ENCODE measurements around the gene JMJD1C. TPM values are rescaled to one million over a fixed set of nuclear protein-coding genes. Genes with fewer than 3 reads are reported as not detected.
"Not testable (repeated sequence)": the region's sequence is repeated elsewhere in the genome, so short reads cannot be mapped to it uniquely, and the experiment has no call there.

JMJD1C gene
- total and polyA plus RNA-seq, 2 donors = 27.8 to 273 TPM

DNA sequence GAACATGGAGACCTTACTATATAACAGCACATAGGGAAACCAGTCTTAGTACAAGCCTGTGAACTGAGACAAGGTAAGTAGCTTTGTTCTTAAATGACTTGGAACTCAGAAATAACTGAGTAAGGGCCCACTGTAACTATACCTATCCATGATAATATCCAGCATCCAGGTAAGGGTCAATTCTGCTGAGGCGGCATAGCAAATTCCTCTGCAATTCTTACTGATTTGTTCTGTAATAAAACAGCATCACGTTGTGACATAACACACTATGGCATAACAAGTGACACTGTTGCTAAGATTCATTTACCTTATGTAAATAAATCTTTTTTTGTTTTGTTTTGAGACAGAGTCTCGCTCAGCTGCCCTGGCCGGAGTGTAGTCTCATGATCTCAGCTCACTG is 97.4 kb downstream of the JMJD1C start:
- no peaks in the 10 kb centered on the region for H3K4me1 ChIP-seq (ENCODE audit: insufficient read depth)
- no peak overlapping the region for H3K4me3 ChIP-seq (ENCODE audit: low read depth, low read length)
- DNase-seq (ENCODE audit: extremely low spot score) = no peak
- H3K36me3 ChIP-seq (ENCODE audit: insufficient read depth) = peaks cover 2% of the 10 kb centered on the region
- WGBS = 90% methylated on average over 4 of the region's 4 CpGs
- H3K27ac ChIP-seq (ENCODE audit: low read depth) = no peak overlapping the region

DNA sequence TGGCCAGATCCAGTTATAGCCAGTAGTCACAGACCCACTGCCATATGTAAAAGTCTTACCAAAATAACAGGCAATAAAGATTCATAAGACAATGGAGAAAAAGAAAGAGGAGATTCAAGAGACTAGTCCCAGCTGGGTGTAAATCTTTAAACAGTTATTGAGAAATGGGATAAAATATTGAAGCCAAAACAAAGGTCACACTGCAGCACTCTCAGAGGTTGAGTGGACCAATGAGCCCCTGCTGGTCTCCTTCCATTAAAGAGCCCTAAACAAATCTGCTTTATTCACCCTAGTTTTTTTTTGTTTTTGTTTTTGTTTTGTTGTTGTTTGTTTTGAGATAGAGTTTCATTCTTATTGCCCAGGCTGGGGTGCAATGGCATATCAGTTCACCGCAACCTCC is 98.8 kb downstream of the JMJD1C start:
- peaks cover 2% of the 10 kb centered on the region for H3K36me3 ChIP-seq (ENCODE audit: insufficient read depth)
- H3K4me1 ChIP-seq (ENCODE audit: insufficient read depth) = no peaks in the 10 kb centered on the region
- no peak for DNase-seq (ENCODE audit: extremely low spot score)
- H3K4me3 ChIP-seq (ENCODE audit: low read depth, low read length) = no peak overlapping the region
- 100% methylated on average over 1 of the region's 1 CpG for WGBS
- H3K27ac ChIP-seq (ENCODE audit: low read depth) = no peak overlapping the region

DNA sequence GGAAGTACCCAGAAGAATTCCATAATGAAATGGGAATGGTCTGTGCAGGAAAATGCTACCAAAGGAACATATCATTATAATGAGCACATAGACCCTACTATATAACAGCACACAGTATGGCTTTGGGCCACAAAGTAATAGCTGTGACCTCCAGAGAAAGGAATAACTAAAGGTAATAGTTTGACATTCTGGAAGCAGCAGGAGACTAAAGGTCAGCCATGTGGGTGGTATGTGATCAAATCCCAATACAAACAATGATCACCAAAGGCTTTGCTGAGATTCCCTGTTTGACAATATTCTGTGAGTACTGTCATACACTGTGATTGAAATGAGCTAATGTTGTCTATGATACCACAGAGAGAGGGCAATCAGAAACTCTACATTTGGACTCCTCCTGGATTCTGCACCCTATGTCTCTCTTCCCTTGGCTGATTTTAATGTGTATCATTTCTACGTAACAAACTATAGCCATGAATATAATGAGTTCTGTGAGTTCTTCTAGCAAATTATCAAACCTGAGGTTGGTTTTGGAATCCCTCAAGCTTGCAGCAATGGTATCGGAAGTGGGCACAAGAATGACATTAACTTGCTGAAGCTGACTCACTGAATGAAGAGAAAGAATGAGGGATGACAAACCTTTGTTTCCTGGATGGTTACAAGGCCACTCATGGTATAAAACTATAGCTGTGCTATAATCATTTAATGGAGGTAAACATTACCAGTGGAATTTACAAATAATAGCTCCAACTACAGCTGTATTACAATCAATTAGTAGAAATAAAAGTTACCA is 99.6 kb downstream of the JMJD1C start:
- DNase-seq (ENCODE audit: extremely low spot score) = no peak
- 97% methylated on average over 2 of the region's 2 CpGs for WGBS
- Histone ChIP-seq H3K4me1 (ENCODE audit: insufficient read depth) (no peaks in the 10 kb centered on the region), H3K36me3 (ENCODE audit: insufficient read depth) (peaks cover 2% of the 10 kb centered on the region), H3K4me3 (ENCODE audit: low read depth, low read length) (no peak overlapping the region), H3K27ac (ENCODE audit: low read depth) (no peak overlapping the region)

DNA sequence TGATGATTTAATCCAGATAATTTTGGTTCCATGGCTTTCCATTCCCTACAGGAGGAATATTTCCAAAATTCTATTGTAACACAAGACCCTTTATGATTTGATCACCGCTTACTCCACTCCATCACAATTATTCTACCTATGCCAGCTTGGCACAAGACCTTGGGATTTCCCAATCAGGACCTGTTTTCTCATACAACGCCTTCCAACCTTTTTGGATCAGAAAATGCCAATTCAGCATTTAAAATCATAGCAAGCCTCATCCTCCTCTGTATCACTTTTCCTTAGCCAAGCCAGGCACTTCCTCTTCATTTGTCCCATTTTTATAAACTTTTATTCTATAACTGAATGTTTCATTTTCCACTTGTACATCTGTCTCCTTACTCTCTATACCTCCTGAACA is 100.9 kb downstream of the JMJD1C start:
- H3K36me3 ChIP-seq (ENCODE audit: insufficient read depth) = peaks cover 2% of the 10 kb centered on the region
- no peak overlapping the region for H3K27ac ChIP-seq (ENCODE audit: low read depth)
- WGBS = 90% methylated on average over 2 of the region's 2 CpGs
- no peaks in the 10 kb centered on the region for H3K4me1 ChIP-seq (ENCODE audit: insufficient read depth)
- no peak overlapping the region for H3K4me3 ChIP-seq (ENCODE audit: low read depth, low read length)
- DNase-seq (ENCODE audit: extremely low spot score) = no peak

DNA sequence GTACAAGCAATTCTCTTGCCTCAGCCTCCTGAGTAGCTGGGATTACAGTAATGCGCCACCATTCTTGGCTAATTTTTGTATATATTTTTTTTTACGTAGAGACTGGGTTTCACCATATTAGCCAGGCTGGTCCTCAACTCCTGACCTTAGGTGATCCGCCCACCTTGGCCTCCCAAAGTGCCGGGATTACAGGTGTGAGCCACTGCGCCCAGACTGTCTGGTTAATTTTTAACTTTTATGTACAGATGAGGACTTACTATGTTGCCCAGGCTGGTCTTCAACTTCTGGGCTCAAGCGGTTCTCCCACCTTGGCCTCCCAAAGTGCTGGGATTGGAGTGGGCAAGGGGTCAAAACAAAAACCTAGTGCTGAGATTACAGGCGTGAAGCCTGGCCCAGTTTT is 101.8 kb downstream of the JMJD1C start:
- no peak overlapping the region for H3K27ac ChIP-seq (ENCODE audit: low read depth)
- 98% methylated on average over 7 of the region's 7 CpGs for WGBS
- no peak overlapping the region for H3K4me3 ChIP-seq (ENCODE audit: low read depth, low read length)
- no peak for DNase-seq (ENCODE audit: extremely low spot score)
- H3K36me3 ChIP-seq (ENCODE audit: insufficient read depth) = peaks cover 2% of the 10 kb centered on the region
- H3K4me1 ChIP-seq (ENCODE audit: insufficient read depth) = no peaks in the 10 kb centered on the region

DNA sequence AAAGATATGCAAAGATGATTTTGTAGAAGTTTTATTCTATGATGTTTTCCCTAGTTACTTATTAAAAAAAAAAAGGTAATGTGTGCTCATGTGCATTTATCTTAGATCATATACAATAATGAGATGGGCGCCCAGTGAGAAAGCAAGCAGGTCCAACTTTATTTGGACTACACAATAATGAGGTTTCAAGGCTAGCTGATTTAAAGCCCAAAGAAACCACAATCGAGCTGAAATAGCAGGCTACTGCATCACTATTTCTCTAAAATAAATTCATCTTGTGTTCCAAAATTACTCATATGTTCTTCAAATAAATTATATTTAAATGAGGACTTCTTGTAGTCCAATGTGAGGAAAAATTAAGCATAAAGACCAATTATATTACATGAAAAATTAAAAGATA is 110.1 kb downstream of the JMJD1C start:
- Histone ChIP-seq H3K4me1 (ENCODE audit: insufficient read depth) (no peaks in the 10 kb centered on the region), H3K4me3 (ENCODE audit: low read depth, low read length) (no peak overlapping the region), H3K27ac (ENCODE audit: low read depth) (no peak overlapping the region), H3K36me3 (ENCODE audit: insufficient read depth) (no peaks in the 10 kb centered on the region)
- 87% methylated on average over 2 of the region's 2 CpGs for WGBS
- no peak for DNase-seq (ENCODE audit: extremely low spot score)

DNA sequence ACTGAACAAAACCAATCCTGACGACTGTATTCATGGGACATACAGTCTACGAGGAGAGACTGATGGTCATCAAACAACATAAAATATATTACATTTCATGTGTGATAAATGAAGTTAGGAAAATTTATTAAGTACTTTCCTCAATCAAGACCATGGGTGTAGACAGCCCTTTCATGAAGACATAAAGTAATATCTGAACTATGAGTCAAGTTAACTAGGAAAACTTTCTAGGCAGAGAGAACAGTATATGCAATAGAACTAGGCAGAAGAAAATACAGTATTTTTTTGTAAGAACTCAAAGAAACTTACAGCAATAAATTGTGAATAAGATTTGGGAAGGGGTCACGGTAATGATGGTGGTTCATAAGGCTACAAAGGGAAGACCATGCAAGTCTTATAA is 112.8 kb downstream of the JMJD1C start:
- WGBS = 98% methylated on average over 3 of the region's 3 CpGs
- H3K4me3 ChIP-seq (ENCODE audit: low read depth, low read length) = no peak overlapping the region
- H3K27ac ChIP-seq (ENCODE audit: low read depth) = no peak overlapping the region
- no peaks in the 10 kb centered on the region for H3K36me3 ChIP-seq (ENCODE audit: insufficient read depth)
- DNase-seq (ENCODE audit: extremely low spot score) = no peak
- no peaks in the 10 kb centered on the region for H3K4me1 ChIP-seq (ENCODE audit: insufficient read depth)

DNA sequence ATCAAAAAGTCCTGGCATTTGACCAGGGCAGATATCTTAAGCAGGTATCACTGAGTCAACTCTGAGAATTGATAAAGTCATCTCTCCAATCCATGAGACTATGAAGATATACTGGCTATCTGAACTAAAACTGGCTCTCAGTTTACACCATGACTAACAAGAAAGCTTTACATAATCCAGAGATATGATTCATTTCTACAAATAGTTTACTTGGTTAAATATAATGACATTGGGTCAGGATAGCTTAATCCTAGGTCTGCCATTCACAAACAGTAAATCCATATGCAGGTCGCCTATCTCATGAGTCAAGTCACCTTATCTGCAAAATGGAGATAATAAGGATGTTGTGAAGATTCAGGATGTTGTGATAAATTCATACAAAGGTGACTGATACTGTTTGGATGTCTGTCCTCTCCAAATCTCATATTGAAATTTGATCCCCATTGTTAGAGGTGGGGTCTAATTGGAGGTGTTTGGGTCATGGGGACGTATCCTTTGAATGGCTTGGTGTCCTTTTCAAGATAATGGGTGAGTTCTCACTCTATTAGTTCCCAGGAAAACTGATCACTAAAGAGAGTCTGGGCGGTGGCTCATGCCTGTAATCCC is 117.4 kb downstream of the JMJD1C start:
- H3K4me1 ChIP-seq (ENCODE audit: insufficient read depth) = no peaks in the 10 kb centered on the region
- DNase-seq (ENCODE audit: extremely low spot score) = no peak
- H3K27ac ChIP-seq (ENCODE audit: low read depth) = no peak overlapping the region
- WGBS = 96% methylated on average over 3 of the region's 3 CpGs
- H3K36me3 ChIP-seq (ENCODE audit: insufficient read depth) = no peaks in the 10 kb centered on the region
- H3K4me3 ChIP-seq (ENCODE audit: low read depth, low read length) = no peak overlapping the region

DNA sequence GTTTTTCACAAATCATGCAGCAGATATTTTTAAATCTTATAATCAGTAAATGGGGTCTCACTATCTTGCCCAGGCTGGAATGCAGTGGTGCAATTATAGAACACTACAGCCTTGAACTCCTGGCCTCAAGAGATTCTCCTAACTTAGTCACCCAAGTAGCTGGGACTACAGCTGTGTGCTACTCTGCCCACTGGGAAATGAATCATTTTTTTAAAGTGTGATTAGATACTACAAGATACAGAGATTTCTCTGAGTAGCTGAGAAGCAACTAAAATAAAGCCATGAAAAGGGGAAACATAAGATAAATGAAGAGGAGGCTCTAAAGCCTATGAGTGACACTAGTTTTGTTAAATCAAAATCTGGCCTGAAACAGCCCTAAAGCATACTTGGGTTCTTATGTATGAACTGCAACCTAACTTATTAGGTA is 119.7 kb downstream of the JMJD1C start:
- Histone ChIP-seq H3K36me3 (ENCODE audit: insufficient read depth) (no peaks in the 10 kb centered on the region), H3K4me3 (ENCODE audit: low read depth, low read length) (no peak overlapping the region), H3K4me1 (ENCODE audit: insufficient read depth) (no peaks in the 10 kb centered on the region), H3K27ac (ENCODE audit: low read depth) (no peak overlapping the region)
- no peak for DNase-seq (ENCODE audit: extremely low spot score)

DNA sequence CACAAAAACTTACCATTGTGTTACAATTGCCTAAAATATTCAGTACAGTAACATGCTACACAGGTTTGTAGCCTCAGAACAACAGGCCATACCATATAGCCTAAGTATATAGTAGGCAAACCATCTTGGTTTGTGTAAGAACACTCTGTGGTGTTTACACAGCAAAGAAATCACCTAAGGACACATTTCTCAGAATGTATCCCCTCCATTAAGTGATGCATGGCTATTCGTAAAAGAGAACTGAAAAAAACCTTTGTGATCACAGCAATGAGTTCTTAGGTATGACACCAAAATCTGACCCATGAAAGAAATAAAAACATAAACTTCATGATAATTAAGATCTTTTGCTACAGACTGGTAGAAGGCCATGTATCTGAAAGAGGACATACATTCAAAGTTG is 121.5 kb downstream of the JMJD1C start:
- WGBS = 96% methylated on average over 1 of the region's 1 CpG
- no peak for DNase-seq (ENCODE audit: extremely low spot score)
- no peak overlapping the region for H3K4me3 ChIP-seq (ENCODE audit: low read depth, low read length)
- no peaks in the 10 kb centered on the region for H3K36me3 ChIP-seq (ENCODE audit: insufficient read depth)
- H3K27ac ChIP-seq (ENCODE audit: low read depth) = no peak overlapping the region
- H3K4me1 ChIP-seq (ENCODE audit: insufficient read depth) = no peaks in the 10 kb centered on the region

DNA sequence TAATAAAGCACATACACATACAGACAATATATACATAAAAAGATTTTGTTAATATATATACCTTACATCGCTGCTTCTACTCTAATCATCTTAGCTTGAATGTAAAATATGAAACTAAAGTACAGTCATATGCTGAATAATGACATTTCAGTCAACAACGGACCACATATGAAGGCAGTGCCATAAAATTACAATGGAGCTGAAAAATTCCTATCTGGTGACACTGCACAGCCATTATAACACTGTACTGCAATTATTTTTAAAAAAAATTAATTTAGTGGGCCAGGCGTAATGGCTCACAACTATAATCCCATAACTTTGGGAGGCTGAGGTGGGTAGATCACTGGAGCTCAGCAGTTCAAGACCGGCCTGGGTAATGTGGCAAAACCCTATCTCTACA is 122.3 kb downstream of the JMJD1C start:
- no peaks in the 10 kb centered on the region for H3K4me1 ChIP-seq (ENCODE audit: insufficient read depth)
- H3K36me3 ChIP-seq (ENCODE audit: insufficient read depth) = no peaks in the 10 kb centered on the region
- WGBS = 95% methylated on average over 4 of the region's 4 CpGs
- H3K27ac ChIP-seq (ENCODE audit: low read depth) = peak overlapping the region; percentile 50
- DNase-seq (ENCODE audit: extremely low spot score) = no peak
- H3K4me3 ChIP-seq (ENCODE audit: low read depth, low read length) = no peak overlapping the region

DNA sequence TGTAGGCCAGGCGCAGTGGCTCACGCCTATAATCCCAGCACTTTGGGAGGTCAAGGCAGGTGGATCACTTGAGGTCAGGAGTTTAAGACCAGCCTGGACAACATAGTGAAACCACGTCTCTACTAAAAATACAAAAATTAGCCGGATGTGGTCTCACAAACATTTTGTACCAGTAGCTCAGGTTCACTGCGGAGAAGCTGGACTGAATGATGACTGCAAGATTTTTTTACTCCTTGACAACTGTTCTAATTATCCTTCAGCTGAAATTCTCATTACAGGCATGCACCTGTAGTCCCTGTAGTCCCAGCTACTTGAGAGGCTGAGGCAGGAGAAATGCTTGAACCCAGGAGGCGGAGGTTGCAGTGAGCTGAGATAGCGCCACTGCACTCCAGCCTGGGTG is 126.1 kb downstream of the JMJD1C start:
- H3K36me3 ChIP-seq (ENCODE audit: insufficient read depth); H3K27ac ChIP-seq (ENCODE audit: low read depth); H3K4me3 ChIP-seq (ENCODE audit: low read depth, low read length); H3K4me1 ChIP-seq (ENCODE audit: insufficient read depth); DNase-seq (ENCODE audit: extremely low spot score): not testable (repeated sequence)
- 97% methylated on average over 7 of the region's 7 CpGs for WGBS

DNA sequence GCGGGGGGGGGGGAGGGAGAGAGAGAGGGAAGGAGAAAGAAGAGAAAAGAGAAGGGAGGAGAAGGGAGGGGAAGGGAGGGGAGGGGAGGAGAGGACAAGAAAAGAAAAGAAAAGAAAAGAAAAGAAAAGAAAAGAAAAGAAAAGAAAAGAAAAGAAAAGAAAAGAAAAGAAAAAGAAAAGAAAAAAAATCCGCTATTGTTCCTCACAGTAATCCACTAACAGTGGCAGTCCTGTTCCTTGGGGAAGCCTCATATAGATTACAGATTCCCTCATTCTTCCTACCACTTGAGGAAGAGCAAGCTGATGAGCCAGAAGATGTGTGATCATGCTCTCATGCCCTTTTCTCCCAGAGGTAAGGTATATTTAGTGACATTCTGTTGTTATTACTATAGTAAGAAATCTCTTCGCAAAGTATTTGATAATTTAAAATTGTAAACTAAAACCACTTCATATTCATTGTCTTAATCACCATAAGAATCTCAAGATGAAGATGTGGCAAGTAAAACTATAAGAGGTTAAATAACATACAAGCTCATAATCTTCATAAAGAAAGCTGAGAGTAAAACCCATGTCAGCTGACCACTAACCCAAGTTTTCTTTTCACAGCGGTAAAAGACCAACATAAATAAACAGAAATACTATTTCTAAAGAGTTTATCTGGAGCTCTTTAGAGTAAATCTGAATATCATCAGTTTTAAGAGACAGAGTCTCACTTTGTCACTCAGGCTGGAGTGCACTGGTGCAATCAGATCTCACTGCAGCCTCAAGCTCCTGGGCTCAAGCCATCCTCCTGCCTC is 128.1 kb downstream of the JMJD1C start:
- DNase-seq (ENCODE audit: extremely low spot score) = no peak
- WGBS = 93% methylated on average over 4 of the region's 4 CpGs
- no peak overlapping the region for H3K4me3 ChIP-seq (ENCODE audit: low read depth, low read length)
- no peaks in the 10 kb centered on the region for H3K36me3 ChIP-seq (ENCODE audit: insufficient read depth)
- no peak overlapping the region for H3K27ac ChIP-seq (ENCODE audit: low read depth)
- H3K4me1 ChIP-seq (ENCODE audit: insufficient read depth) = no peaks in the 10 kb centered on the region

DNA sequence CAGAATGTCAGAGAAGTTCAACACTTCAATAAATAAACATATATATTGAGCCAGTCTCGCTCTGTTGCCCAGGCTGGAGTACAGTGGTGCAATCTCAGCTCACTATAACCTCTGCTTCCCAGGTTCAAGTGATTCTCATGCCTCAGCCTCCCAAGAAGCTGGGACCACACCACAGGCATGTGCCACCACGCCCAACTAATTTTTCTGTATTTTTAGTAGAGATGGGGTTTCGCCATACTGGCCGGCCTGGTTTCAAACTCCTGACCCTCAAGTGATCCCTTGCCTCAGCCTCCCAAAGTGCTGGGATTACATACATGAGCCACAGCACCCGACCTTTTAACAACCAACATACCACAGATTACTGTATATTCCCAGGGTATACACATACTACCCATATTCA is 134.2 kb downstream of the JMJD1C start:
- no peak overlapping the region for H3K4me3 ChIP-seq (ENCODE audit: low read depth, low read length)
- H3K4me1 ChIP-seq (ENCODE audit: insufficient read depth) = no peaks in the 10 kb centered on the region
- 94% methylated on average over 5 of the region's 5 CpGs for WGBS

More for the DNA sequence above, 134.2 kb downstream of the JMJD1C start:
- DNase-seq (ENCODE audit: extremely low spot score) = no peak
- Histone ChIP-seq H3K27ac (ENCODE audit: low read depth) (no peak overlapping the region), H3K36me3 (ENCODE audit: insufficient read depth) (no peaks in the 10 kb centered on the region)
